ENCODE measurements around the gene CFL1.

CFL1 gene

GRCh38 chr11:65829459-65829858 lies 28.5 kb downstream of the CFL1 start:
- no peak for DNase-seq

GRCh38 chr11:65826984-65827735 lies 30.8 kb downstream of the CFL1 start:
- DNase-seq, result no peak

- DNase-seq, result peak; percentile 47
These were observed 35.0 kb downstream of the CFL1 start for GRCh38 chr11:65822776-65823528.

- DNase-seq, result peak; percentile 93
These were observed 36.9 kb downstream of the CFL1 start for GRCh38 chr11:65821107-65821506.

GRCh38 chr11:65817835-65818680 lies 39.9 kb downstream of the CFL1 start:
- peak; percentile 83 for DNase-seq

GRCh38 chr11:65817312-65817834 lies 40.6 kb downstream of the CFL1 start:
- no peak for DNase-seq

GRCh38 chr11:65816696-65817095 lies 41.3 kb downstream of the CFL1 start:
- no peak for DNase-seq

GRCh38 chr11:65814986-65815565 lies 42.9 kb downstream of the CFL1 start:
- no peak for DNase-seq

GRCh38 chr11:65814131-65814985 lies 43.6 kb downstream of the CFL1 start:
- DNase-seq, result no peak

- DNase-seq, result no peak
These were observed 46.1 kb downstream of the CFL1 start for GRCh38 chr11:65811764-65812475.

GRCh38 chr11:65810046-65810868 lies 47.7 kb downstream of the CFL1 start:
- no peak for DNase-seq

GRCh38 chr11:65809496-65809895 lies 48.5 kb downstream of the CFL1 start:
- DNase-seq, result no peak

GRCh38 chr11:65808744-65809341 lies 49.1 kb downstream of the CFL1 start:
- no peak for DNase-seq

GRCh38 chr11:65806979-65807378 lies 51.0 kb downstream of the CFL1 start:
- no peak for DNase-seq
